GM12892 (cell line): ENCODE results near the gene VAMP1.

ENCODE experiments used
- POLR2A ChIP-seq: IDR thresholded peaks from 2 replicates; pipeline ENCODE4 v1.6.1; 2011; ENCODE audit warnings: low read depth, low read length, control low read depth
- TAF1 ChIP-seq: IDR thresholded peaks from 2 replicates; pipeline ENCODE4 v1.6.1; 2011; ENCODE audit warnings: low read depth, mild to moderate bottlenecking, control low read depth, low read length, borderline replicate concordance

DNA sequence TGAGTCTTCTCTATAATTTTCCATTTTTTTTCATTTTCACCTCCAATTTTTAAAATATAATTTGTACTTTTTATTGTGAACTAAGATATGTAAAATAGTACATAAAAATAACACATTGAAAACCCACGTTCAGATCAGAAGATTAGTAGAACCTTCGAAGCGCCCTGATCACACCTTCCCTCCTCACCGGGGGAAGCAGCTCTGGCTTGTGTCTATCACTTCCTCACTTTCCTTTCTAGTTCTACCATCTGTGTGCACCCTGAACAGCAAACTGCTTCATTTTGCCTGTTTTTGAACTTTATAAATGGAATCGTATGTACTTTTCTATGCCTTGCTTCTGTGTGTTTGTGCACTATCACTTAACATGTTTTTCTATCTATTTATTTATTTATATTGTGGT, 37.5 kb downstream of the VAMP1 start:
- TF ChIP-seq POLR2A (no peak), TAF1 (no peak)
